ENCODE results near the gene IGF1R. TPM values are rescaled to one million over a fixed set of nuclear protein-coding genes. Genes with fewer than 3 reads are reported as not detected.

The IGF1R gene
- total and polyA plus RNA-seq, 2 donors (not counting 3 experiments of a cell fraction or from before 2014, with no cell fraction given): 16.1 to 59.1 TPM

GRCh38 chr15:98678484-98678883, 30.1 kb downstream of the IGF1R start:
- H3K79me2 ChIP-seq (ENCODE audit: control insufficient read depth, insufficient read depth, low read length): peaks cover 43% of the 10 kb centered on the region
- ChIA-PET POLR2A (no interaction called here), CTCF (interaction anchor here (0.9 to 1.5 kb wide), 3 partner anchors 18 to 398 kb away, joined by 3 to 4 read pairs (median 4); no protein-coding TSS in a partner anchor)
- no peak for FAIRE-seq
- no peak overlapping the region for H3K27ac ChIP-seq (ENCODE audit: insufficient read depth, low read depth, low read length)
- no peak overlapping the region for H3K4me2 ChIP-seq (ENCODE audit: insufficient read depth, low read length)
- no TSS peak for BruUV-seq (replicated peaks)
- DNase-seq (ENCODE audit: low read depth, low spot score): no peak
- no peaks in the 10 kb centered on the region for H4K20me1 ChIP-seq (replicated peaks; ENCODE audit: control insufficient read depth, extremely low read depth, insufficient read depth, low read length)
- no peak overlapping the region for H3K9ac ChIP-seq (replicated peaks; ENCODE audit: extremely low read depth, insufficient read depth, low read length)
- TF ChIP-seq MYC (IDR thresholded peaks at IDR 0.05; ENCODE audit: low read depth, low read length) (no peak), POLR2AphosphoS5 (IDR thresholded peaks at IDR 0.05; ENCODE audit: insufficient read depth, low read depth, low read length) (no peak), MAX (IDR thresholded peaks at IDR 0.05; ENCODE audit: insufficient read depth, insufficient read length) (no peak), GATA2 (IDR thresholded peaks at IDR 0.05; ENCODE audit: insufficient read depth, insufficient read length, low read depth, low read length) (no peak), EZH2 (IDR thresholded peaks at IDR 0.05; ENCODE audit: borderline replicate concordance, low read depth, low read length, severe bottlenecking) (no peak), POLR2A (IDR thresholded peaks at IDR 0.05; ENCODE audit: low read depth, low read length) (no peak), FOS (IDR thresholded peaks at IDR 0.05; ENCODE audit: borderline replicate concordance, insufficient read depth, low read length) (no peak), CTCF (IDR thresholded peaks at IDR 0.05; ENCODE audit: extremely low read depth in 1 of 2, insufficient read depth in 1 of 2, low read depth in 1 of 2, low read length in 2 of 2) (no peak), JUN (IDR thresholded peaks at IDR 0.05; ENCODE audit: borderline replicate concordance, insufficient read depth, insufficient read length, low read depth) (no peak)
- intact Hi-C loops (cut with micrococcal nuclease) (loop anchor here (10.0 kb wide), 1 partner anchor 1174 kb away; no protein-coding TSS in a partner anchor), dilution Hi-C loops (cut with MboI; ENCODE audit: extremely low pct_ligation_motif_present, low sequenced_read_pairs) (no loop called here)
- H3K9me1 ChIP-seq (replicated peaks; ENCODE audit: control insufficient read depth, extremely low read depth, insufficient read depth, low read length): no peaks in the 10 kb centered on the region
- no peak overlapping the region for H2AFZ ChIP-seq (ENCODE audit: low read depth, low read length)
- H3K9me3 ChIP-seq (replicated peaks; ENCODE audit: control insufficient read depth, insufficient read depth, low read length): no peaks in the 10 kb centered on the region
- no peak overlapping the region for H3K4me3 ChIP-seq (replicated peaks in 1 of 3; ENCODE audit: insufficient read depth in 1 of 3, low read depth in 1 of 3, low read length in 3 of 3)
- no peaks in the 10 kb centered on the region for H3K27me3 ChIP-seq (ENCODE audit: control insufficient read depth in 2 of 2, insufficient read depth in 2 of 2, low read length in 2 of 2)
- no peaks in the 10 kb centered on the region for H3K36me3 ChIP-seq (ENCODE audit: control insufficient read depth in 2 of 2, extremely low read depth in 1 of 2, insufficient read depth in 2 of 2, low read length in 2 of 2)
- peaks cover 7% of the 10 kb centered on the region for H3K4me1 ChIP-seq (ENCODE audit: control insufficient read depth, extremely low read depth, insufficient read depth, low read length)
